ENCODE measurements around the gene FBLN2. TPM values are rescaled to one million over a fixed set of nuclear protein-coding genes. Genes with fewer than 3 reads are reported as not detected.

Gene FBLN2
- total RNA-seq, 4 donors from 2014 or later = 25.3 to 93.8 (median 47.6) TPM

DNA sequence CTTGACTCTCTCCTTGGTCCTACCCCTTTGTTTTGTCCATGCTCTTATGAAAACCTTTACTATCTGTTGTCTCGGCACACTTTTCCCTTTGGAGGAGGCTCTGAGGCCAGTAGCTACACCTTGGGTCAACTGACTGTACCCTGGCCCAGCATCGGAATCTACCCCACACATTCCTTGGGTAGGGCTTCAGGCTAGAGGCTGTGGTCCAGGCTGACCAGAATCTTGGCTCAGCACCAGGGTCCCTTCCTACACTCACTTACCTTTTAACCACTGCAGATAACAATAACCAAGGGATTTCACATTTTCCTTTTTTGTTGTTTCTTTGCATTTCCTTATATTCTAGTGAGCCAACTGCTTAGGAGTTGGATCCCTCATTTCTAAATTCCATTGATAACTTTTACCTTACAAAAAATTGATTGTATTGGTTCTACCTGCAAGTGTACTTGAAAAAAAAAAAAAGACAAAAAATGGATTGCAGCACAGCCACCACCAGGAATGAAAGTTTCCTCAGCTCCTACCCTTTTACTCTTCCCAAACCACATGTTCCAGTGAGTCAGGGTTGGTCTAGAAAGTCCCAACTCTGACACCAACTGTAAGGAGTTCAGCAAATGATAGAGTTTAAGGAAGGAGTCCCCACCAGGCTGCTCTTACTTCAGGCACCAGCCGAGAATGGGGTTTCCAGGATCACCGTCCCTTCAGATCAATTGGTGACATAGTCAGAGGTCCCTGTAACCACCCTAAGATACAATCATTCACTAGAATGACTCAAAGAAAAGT lies 95.6 kb downstream of the FBLN2 start:
- Histone ChIP-seq H3K36me3 (no peaks in the 10 kb centered on the region), H3K27me3 (peaks cover 10% of the 10 kb centered on the region), H3K9me3 (no peaks in the 10 kb centered on the region), H3K4me3 (no peak overlapping the region), H3K4me1 (peaks cover 19% of the 10 kb centered on the region), H3K27ac (no peak overlapping the region)
- DNase-seq (ENCODE audit: low spot score in 2 of 2) = no peak
- no peak for TF ChIP-seq POLR2AphosphoS5 (IDR thresholded peaks at IDR 0.05)
- TF ChIP-seq, protein P1, sequence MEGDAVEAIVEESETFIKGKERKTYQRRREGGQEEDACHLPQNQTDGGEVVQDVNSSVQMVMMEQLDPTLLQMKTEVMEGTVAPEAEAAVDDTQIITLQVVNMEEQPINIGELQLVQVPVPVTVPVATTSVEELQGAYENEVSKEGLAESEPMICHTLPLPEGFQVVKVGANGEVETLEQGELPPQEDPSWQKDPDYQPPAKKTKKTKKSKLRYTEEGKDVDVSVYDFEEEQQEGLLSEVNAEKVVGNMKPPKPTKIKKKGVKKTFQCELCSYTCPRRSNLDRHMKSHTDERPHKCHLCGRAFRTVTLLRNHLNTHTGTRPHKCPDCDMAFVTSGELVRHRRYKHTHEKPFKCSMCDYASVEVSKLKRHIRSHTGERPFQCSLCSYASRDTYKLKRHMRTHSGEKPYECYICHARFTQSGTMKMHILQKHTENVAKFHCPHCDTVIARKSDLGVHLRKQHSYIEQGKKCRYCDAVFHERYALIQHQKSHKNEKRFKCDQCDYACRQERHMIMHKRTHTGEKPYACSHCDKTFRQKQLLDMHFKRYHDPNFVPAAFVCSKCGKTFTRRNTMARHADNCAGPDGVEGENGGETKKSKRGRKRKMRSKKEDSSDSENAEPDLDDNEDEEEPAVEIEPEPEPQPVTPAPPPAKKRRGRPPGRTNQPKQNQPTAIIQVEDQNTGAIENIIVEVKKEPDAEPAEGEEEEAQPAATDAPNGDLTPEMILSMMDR (IDR thresholded peaks at IDR 0.05) = no peak
- no peak for TF ChIP-seq EP300 (IDR thresholded peaks at IDR 0.05)
- no peak for TF ChIP-seq POLR2A (IDR thresholded peaks at IDR 0.05)
- WGBS = 74% methylated on average over 4 of the region's 4 CpGs

DNA sequence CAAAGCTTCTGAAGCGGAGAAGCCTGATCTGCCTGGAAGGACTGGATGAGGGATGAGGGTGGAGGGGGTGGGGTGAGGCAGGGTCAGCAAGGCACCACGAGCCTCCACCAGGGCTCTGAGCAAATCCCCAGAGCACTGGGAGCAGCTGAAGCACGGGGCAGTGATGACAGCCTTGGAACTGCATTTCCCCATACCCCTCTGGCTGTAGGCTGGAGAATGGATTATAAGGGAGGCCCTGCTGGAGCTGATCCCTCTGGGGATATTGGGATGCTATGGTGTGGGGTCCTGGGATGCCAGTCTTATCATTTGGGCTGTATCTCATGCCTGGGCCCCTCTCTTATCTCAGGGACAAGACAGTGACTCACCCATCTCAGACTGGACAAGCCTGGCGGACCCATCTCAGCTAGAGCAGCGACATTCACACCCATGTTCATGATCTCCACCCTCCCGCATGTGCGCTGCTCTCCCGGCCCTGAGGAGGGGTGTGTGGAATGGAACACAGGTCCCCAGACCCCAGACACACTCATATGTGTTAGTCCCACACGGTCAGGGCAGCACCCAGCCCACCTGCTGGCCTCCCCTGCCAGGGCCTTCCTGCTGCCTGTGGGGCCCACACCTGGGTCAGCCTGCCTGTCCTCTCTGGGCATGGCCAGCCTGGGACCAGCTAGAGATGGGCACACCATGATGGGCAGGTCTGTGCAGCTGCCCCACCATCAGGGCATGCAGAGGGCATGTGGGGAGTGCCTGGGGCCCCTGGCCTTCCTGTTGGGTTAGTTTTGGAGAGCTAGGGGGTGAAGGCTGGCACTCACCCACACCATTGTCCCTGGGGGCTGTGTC lies 97.1 kb downstream of the FBLN2 start:
- 87% methylated on average over 8 of the region's 9 CpGs for WGBS
- Histone ChIP-seq H3K36me3 (no peaks in the 10 kb centered on the region), H3K27me3 (peaks cover 7% of the 10 kb centered on the region), H3K4me3 (no peak overlapping the region), H3K9me3 (no peaks in the 10 kb centered on the region), H3K27ac (no peak overlapping the region), H3K4me1 (peaks cover 27% of the 10 kb centered on the region)
- TF ChIP-seq EP300 (IDR thresholded peaks at IDR 0.05) (no peak), POLR2A (IDR thresholded peaks at IDR 0.05) (no peak), POLR2AphosphoS5 (IDR thresholded peaks at IDR 0.05) (no peak)
- TF ChIP-seq, protein P1 (IDR thresholded peaks at IDR 0.05) = no peak
- DNase-seq (ENCODE audit: low spot score in 2 of 2) = no peak

DNA sequence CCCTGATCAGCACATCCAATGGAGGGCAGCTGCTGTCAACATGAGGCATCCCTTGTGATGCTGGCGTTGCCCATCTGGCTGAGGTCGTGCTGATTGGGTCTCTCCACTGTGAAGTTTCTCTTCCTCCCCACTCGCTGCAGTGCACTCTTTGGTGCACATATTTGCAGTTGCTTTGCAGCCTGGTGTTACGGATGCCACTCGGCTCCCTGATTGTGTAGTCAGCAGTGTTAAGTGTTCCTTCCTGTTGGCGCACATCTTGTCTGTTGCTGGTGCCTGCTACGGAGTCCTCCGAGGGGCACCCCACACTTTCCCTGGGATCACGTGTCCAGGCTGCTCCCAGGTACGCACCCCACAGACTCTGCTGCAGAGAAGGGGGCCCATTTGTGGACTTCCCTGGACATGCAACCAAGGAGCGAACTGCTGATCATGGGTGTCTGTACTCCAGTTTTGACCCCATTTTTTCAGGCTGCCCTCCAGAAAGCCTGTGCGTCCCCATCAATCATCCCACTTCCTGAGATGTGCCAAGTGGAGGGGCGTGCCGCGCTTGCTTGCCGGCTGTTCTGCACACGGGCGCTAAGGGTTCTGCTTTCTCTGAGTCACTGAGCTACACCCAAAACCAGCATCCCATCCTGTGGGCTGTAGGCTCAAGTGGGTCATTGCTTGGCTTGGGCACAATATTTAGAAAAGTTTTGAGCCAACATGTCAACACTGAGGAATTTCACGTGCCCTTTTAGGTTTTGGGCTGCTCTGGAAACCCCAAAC lies 98.6 kb downstream of the FBLN2 start:
- no peak for DNase-seq (ENCODE audit: low spot score in 2 of 2)
- Histone ChIP-seq H3K4me3 (no peak overlapping the region), H3K9me3 (no peaks in the 10 kb centered on the region), H3K4me1 (peaks cover 27% of the 10 kb centered on the region), H3K36me3 (no peaks in the 10 kb centered on the region), H3K27me3 (peaks cover 7% of the 10 kb centered on the region), H3K27ac (no peak overlapping the region)
- 19% methylated on average over 7 of the region's 19 CpGs for WGBS
- TF ChIP-seq POLR2AphosphoS5 (IDR thresholded peaks at IDR 0.05) (peak in 1 of 3 donors; percentile 37), POLR2A (IDR thresholded peaks at IDR 0.05) (no peak)

DNA sequence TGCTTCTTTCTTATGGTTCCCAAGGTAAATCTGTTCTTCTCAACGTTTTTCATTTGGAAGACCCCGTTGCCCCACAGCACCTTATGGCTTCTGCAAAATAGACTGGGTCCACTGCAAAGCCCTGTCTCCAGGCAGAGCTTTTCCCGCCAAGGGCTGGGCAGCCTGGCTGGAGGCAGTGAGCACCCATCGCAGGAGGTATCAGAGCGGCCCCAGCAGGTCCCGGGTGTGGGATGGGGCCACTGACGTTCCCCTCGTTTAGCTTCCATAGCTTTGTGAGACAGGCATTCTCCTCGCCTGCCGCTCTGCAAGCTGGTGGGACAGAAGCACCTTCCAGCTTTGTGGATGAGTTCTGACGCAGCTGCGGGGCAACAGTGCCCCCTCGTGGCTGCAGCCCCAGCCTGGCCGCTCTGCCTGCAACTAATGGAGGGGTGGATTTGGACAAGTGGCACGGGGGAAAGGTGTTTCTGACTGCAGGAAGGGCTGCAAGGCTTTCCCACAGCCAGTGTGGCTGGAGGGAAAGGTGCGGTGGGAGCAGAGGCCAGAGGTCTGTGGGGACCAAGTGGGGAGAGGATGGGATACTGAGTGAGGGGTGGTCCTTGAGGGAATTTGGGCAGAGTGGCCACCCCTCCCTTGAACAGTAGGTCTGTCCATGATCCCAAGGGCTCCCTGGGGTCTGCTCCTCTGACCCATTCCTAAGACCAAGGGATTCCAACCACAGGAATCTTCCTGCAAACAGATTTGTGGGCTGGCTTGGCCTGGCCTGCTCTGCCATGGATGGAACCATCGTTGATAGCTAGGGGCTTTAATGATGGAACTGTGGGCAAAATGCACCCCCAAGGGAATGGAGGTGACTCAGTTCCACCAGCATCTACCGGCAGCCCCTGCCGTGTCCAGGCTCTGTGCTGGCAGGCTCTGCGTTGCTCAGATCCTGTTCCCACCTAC lies 99.4 kb downstream of the FBLN2 start:
- Histone ChIP-seq H3K36me3 (no peaks in the 10 kb centered on the region), H3K4me1 (peaks cover 27% of the 10 kb centered on the region), H3K4me3 (no peak overlapping the region), H3K27ac (no peak overlapping the region), H3K9me3 (no peaks in the 10 kb centered on the region), H3K27me3 (peaks cover 7% of the 10 kb centered on the region)
- TF ChIP-seq POLR2A (IDR thresholded peaks at IDR 0.05) (no peak), POLR2AphosphoS5 (IDR thresholded peaks at IDR 0.05) (peak in 1 of 3 donors; percentile 1), EP300 (IDR thresholded peaks at IDR 0.05) (no peak)
- TF ChIP-seq, protein P1 (IDR thresholded peaks at IDR 0.05) = peak; percentile 95
- WGBS = 11% methylated on average over 19 of the region's 20 CpGs
- DNase-seq (ENCODE audit: low spot score in 2 of 2) = peak; percentile 83 to 89

All from suprapubic skin (tissue), 4 donors.